H9 (cell line): ENCODE measurements around the gene RPAIN. TPM values are rescaled to one million over a fixed set of nuclear protein-coding genes. Genes with fewer than 3 reads are reported as not detected.

Source experiments
- DNase-seq: peaks from one replicate; pipeline ENCODE4 v3.0.0-alpha.2; 2017
- H2AFZ ChIP-seq: one replicate; pipeline ENCODE4 v1.6.1; 2013; ENCODE audit warnings: mild to moderate bottlenecking, low read length, control low read depth, moderate library complexity
- H2AK5ac ChIP-seq: 2 replicates; pipeline ENCODE4 v1.6.1; 2013; ENCODE audit warnings: low read length, control low read depth, mixed read lengths; ENCODE audit not compliant: insufficient read length
- H2BK120ac ChIP-seq: one replicate; pipeline ENCODE4 v1.6.1; 2013; ENCODE audit warnings: low read depth, mild to moderate bottlenecking, low read length, control low read depth, inconsistent platforms; ENCODE audit not compliant: poor library complexity, severe bottlenecking
- H2BK12ac ChIP-seq: 2 replicates; pipeline ENCODE4 v1.6.1; 2013; ENCODE audit warnings: low read length, control low read depth, mixed read lengths, low read depth; ENCODE audit not compliant: insufficient read length
- H2BK15ac ChIP-seq: 2 replicates; pipeline ENCODE4 v1.6.1; 2013; ENCODE audit warnings: low read depth, low read length, control low read depth
- H2BK20ac ChIP-seq: one replicate; pipeline ENCODE4 v1.6.1; 2013; ENCODE audit warnings: low read depth, mild to moderate bottlenecking, low read length, control low read depth, inconsistent platforms; ENCODE audit not compliant: poor library complexity, severe bottlenecking
- H2BK5ac ChIP-seq: 2 replicates; pipeline ENCODE4 v1.6.1; 2013; ENCODE audit warnings: low read length, control low read depth, mixed read lengths; ENCODE audit not compliant: insufficient read length
- H3K14ac ChIP-seq: 2 replicates; pipeline ENCODE4 v1.6.1; 2013; ENCODE audit warnings: low read length, control low read depth; ENCODE audit not compliant: insufficient read depth
- H3K18ac ChIP-seq: 2 replicates; pipeline ENCODE4 v1.6.1; 2013; ENCODE audit warnings: low read depth, mild to moderate bottlenecking, mixed read lengths, low read length, control low read depth; ENCODE audit not compliant: insufficient read length
- H3K23ac ChIP-seq: 2 replicates; pipeline ENCODE4 v1.6.1; 2013; ENCODE audit warnings: low read length, control low read depth, mixed read lengths, low read depth; ENCODE audit not compliant: insufficient read length
- H3K23me2 ChIP-seq: 2 replicates; pipeline ENCODE4 v1.6.1; 2013; ENCODE audit warnings: low read depth, mild to moderate bottlenecking, mixed read lengths, low read length, control low read depth; ENCODE audit not compliant: insufficient read length, poor library complexity, severe bottlenecking
- H3K27ac ChIP-seq: 2 replicates; pipeline ENCODE4 v1.5.1; 2013; ENCODE audit warnings: low read length, control low read depth, mixed read lengths, low read depth; ENCODE audit not compliant: insufficient read length
- H3K27me3 ChIP-seq: 2 replicates; pipeline ENCODE4 v1.6.1; 2013; ENCODE audit warnings: low read length, control low read depth, inconsistent platforms; ENCODE audit not compliant: insufficient read depth
- H3K4ac ChIP-seq: 2 replicates; pipeline ENCODE4 v1.6.1; 2013; ENCODE audit warnings: low read depth, mild to moderate bottlenecking, control low read depth, inconsistent platforms, low read length, moderate library complexity
- H3K4me1 ChIP-seq: 2 replicates; pipeline ENCODE4 v1.6.1; 2013; ENCODE audit warnings: low read length, control low read depth, inconsistent platforms; ENCODE audit not compliant: insufficient read depth
- H3K4me2 ChIP-seq: 2 replicates; pipeline ENCODE4 v1.6.1; 2013; ENCODE audit warnings: low read length, control low read depth, mixed read lengths; ENCODE audit not compliant: insufficient read length, insufficient read depth
- H3K56ac ChIP-seq: 2 replicates; pipeline ENCODE4 v1.6.1; 2013; ENCODE audit warnings: low read depth, mild to moderate bottlenecking, mixed read lengths, low read length, control low read depth; ENCODE audit not compliant: insufficient read length
- H3K79me1 ChIP-seq: 2 replicates; pipeline ENCODE4 v1.6.1; 2013; ENCODE audit warnings: low read depth, mild to moderate bottlenecking, moderate library complexity, low read length, control low read depth, inconsistent platforms; ENCODE audit not compliant: insufficient read depth, poor library complexity, severe bottlenecking
- H3K79me2 ChIP-seq: 2 replicates; pipeline ENCODE4 v1.6.1; 2013; ENCODE audit warnings: low read length, control low read depth, inconsistent platforms; ENCODE audit not compliant: insufficient read depth
- H3K9ac ChIP-seq: 2 replicates; pipeline ENCODE4 v1.6.1; 2013; ENCODE audit warnings: low read length, control low read depth, mixed read lengths; ENCODE audit not compliant: insufficient read length; ENCODE audit errors: extremely low read depth
- H3K9me3 ChIP-seq: one replicate; pipeline ENCODE4 v1.6.1; 2013; ENCODE audit warnings: low read depth, low read length, inconsistent platforms; ENCODE audit not compliant: control insufficient read depth
- H3T11ph ChIP-seq: one replicate; pipeline ENCODE4 v1.6.1; 2013; ENCODE audit warnings: mild to moderate bottlenecking, low read length, control low read depth, inconsistent platforms
- H4K20me1 ChIP-seq: one replicate; pipeline ENCODE4 v1.6.1; 2013; ENCODE audit not compliant: control insufficient read depth, insufficient read length, insufficient read depth
- H4K5ac ChIP-seq: 2 replicates; pipeline ENCODE4 v1.6.1; 2013; ENCODE audit warnings: low read depth, mild to moderate bottlenecking, mixed read lengths, low read length, control low read depth; ENCODE audit not compliant: insufficient read length
- H4K8ac ChIP-seq: replicated peaks from 2 replicates; pipeline ENCODE4 v1.6.1; 2013; ENCODE audit warnings: low read length, control low read depth, mixed read lengths, low read depth; ENCODE audit not compliant: insufficient read length
- H4K91ac ChIP-seq: 2 replicates; pipeline ENCODE4 v1.6.1; 2013; ENCODE audit warnings: low read depth, mild to moderate bottlenecking, moderate library complexity, mixed read lengths, low read length, control low read depth; ENCODE audit not compliant: insufficient read length
- H3K27ac Mint-ChIP-seq, 3 experiments: 2 replicates in 2 of 3; 3 replicates in 1 of 3; pipeline ENCODE4 v1.8.0; 2020 to 2021; ENCODE audit warnings: mixed read lengths in 3 of 3, mild to moderate bottlenecking in 1 of 3, moderate library complexity in 1 of 3
- H3K27me3 Mint-ChIP-seq: 2 replicates; pipeline ENCODE4 v1.8.0; 2021; ENCODE audit warnings: low read depth, mild to moderate bottlenecking, moderate library complexity, mixed read lengths
- H3K36me3 Mint-ChIP-seq, 3 experiments: 2 replicates in 2 of 3; 3 replicates in 1 of 3; pipeline ENCODE4 v1.8.0; 2020 to 2021; ENCODE audit warnings: low read depth in 3 of 3, mixed read lengths in 3 of 3; ENCODE audit not compliant: insufficient read depth in 1 of 3
- H3K4me1 Mint-ChIP-seq, 2 experiments: 2 replicates each; pipeline ENCODE4 v1.8.0; 2020; ENCODE audit warnings: mixed read lengths in 2 of 2
- H3K4me3 Mint-ChIP-seq, 2 experiments: 2 replicates in 1 of 2; 3 replicates in 1 of 2; pipeline ENCODE4 v1.8.0; 2020 to 2021; ENCODE audit warnings: mild to moderate bottlenecking in 2 of 2, mixed read lengths in 2 of 2, moderate library complexity in 1 of 2
- H3K9me3 Mint-ChIP-seq, 2 experiments: 2 replicates in 1 of 2; 3 replicates in 1 of 2; pipeline ENCODE4 v1.8.0; 2020; ENCODE audit warnings: mild to moderate bottlenecking in 2 of 2, mixed read lengths in 2 of 2, moderate library complexity in 1 of 2
- WGBS: extraction: QIAGEN DNeasy Blood & Tissue Kit; methylation state at CpG from one replicate; pipeline ENCODE4 v1.1.7; 2013; ENCODE audit warnings: missing lambda C conversion rate, low lambda C conversion rate, mixed read lengths; ENCODE audit not compliant: insufficient read length; ENCODE audit errors: extremely low coverage; 5-methylcytosine and 5-hydroxymethylcytosine counted together
- total RNA-seq: library from RNA; stranded (reverse); gene quantifications from 2 replicates; pipeline ENCODE4 v1.2.1, GENCODE V29; 2021
- TF ChIP-seq, protein P1 (sequence below): fragments of 200-600 bp; sonication (generic); conservative IDR thresholded peaks from 3 replicates; pipeline ENCODE4 v1.8.0; 2021; ENCODE audit warnings: antibody characterized with exemption, mild to moderate bottlenecking

Gene RPAIN
- total RNA-seq, 1 experiment from 2014 or later = 78.9 TPM

GRCh38 chr17:5419356-5419958, 525 bp upstream of the RPAIN start, which contains the start of gene NUP88:
Gene NUP88 (minus strand): TSS chr17:5419662. CDS start chr17:5419650, 12 bp downstream.
- no peak within 1 kb of the TSS for H2BK120ac ChIP-seq
- H2BK12ac ChIP-seq = no peak within 1 kb of the TSS
- no peaks in the 10 kb centered on the region for H3K4me1 ChIP-seq
- peak within 1 kb of the TSS; percentile 47 for H4K5ac ChIP-seq
- peak within 1 kb of the TSS; percentile 26 for H3K27ac ChIP-seq
- Mint-ChIP-seq H3K27me3 (no peaks in the 10 kb centered on the region), H3K27ac (peak within 1 kb of the TSS; percentile 98 to 99 (median 99)), H3K4me1 (peaks cover 9 to 19% of the 10 kb centered on the region in 2 experiments), H3K4me3 (peak within 1 kb of the TSS; percentile 98 to 100), H3K36me3 (peaks cover 21 to 57% (median 42%) of the 10 kb centered on the region in 3 experiments; a peak in 6 of 7 replicates), H3K9me3 (no peaks in the 10 kb centered on the region)
- peak within 1 kb of the TSS; percentile 42 for H3K56ac ChIP-seq
- H3K79me1 ChIP-seq = peaks cover 6% of the 10 kb centered on the region
- peak within 1 kb of the TSS; percentile 63 for H2AFZ ChIP-seq
- peak within 1 kb of the TSS; percentile 96 for H3K9ac ChIP-seq
- no peak within 1 kb of the TSS for H2BK15ac ChIP-seq
- H4K20me1 ChIP-seq = no peaks in the 10 kb centered on the region
- no peak within 1 kb of the TSS for H4K8ac ChIP-seq
- no peak within 1 kb of the TSS for H3K4ac ChIP-seq
- H3K4me2 ChIP-seq = peak within 1 kb of the TSS; percentile 98
- H3K23ac ChIP-seq = no peak within 1 kb of the TSS
- H3K14ac ChIP-seq = peak within 1 kb of the TSS; percentile 94
- H3K27me3 ChIP-seq = no peaks in the 10 kb centered on the region
- WGBS = no CpG with 5 or more reads among the region's 49 CpGs
- DNase-seq = peak; percentile 100
- TF ChIP-seq, protein P1, sequence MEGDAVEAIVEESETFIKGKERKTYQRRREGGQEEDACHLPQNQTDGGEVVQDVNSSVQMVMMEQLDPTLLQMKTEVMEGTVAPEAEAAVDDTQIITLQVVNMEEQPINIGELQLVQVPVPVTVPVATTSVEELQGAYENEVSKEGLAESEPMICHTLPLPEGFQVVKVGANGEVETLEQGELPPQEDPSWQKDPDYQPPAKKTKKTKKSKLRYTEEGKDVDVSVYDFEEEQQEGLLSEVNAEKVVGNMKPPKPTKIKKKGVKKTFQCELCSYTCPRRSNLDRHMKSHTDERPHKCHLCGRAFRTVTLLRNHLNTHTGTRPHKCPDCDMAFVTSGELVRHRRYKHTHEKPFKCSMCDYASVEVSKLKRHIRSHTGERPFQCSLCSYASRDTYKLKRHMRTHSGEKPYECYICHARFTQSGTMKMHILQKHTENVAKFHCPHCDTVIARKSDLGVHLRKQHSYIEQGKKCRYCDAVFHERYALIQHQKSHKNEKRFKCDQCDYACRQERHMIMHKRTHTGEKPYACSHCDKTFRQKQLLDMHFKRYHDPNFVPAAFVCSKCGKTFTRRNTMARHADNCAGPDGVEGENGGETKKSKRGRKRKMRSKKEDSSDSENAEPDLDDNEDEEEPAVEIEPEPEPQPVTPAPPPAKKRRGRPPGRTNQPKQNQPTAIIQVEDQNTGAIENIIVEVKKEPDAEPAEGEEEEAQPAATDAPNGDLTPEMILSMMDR = no peak
- peak within 1 kb of the TSS; percentile 8 for H2BK5ac ChIP-seq
- H3K18ac ChIP-seq = peak within 1 kb of the TSS; percentile 91
- peaks cover 8% of the 10 kb centered on the region for H3K23me2 ChIP-seq
- peaks cover 20% of the 10 kb centered on the region; the same call in 1 of the 2 replicates for H3K79me2 ChIP-seq
- no peak within 1 kb of the TSS for H2AK5ac ChIP-seq
- H2BK20ac ChIP-seq = no peak within 1 kb of the TSS
- H4K91ac ChIP-seq = no peak within 1 kb of the TSS
- H3K9me3 ChIP-seq = no peaks in the 10 kb centered on the region
- H3T11ph ChIP-seq = no peak within 1 kb of the TSS
